HAP-1 (cell line): ENCODE results near the gene AIP.

Source experiments
- DNase-seq, 2 experiments: peaks; one replicate each; pipeline ENCODE4 v3.0.0-alpha.2; 2016 to 2020; ENCODE audit warnings: low spot score in 2 of 2
- H3K27me3 ChIP-seq: fragments of 250-450 bp; sonication (Bioruptor Pico); 2 replicates; pipeline ENCODE4 v1.5.1; 2020; ENCODE audit warnings: low read depth, mild to moderate bottlenecking, moderate library complexity
- H3K36me3 ChIP-seq: fragments of 250-450 bp; sonication (Bioruptor Pico); replicated peaks from 2 replicates; pipeline ENCODE4 v1.5.1; 2020; ENCODE audit warnings: mild to moderate bottlenecking
- H3K4me1 ChIP-seq: fragments of 250-450 bp; sonication (Bioruptor Pico); 2 replicates; pipeline ENCODE4 v1.5.1; 2020; ENCODE audit warnings: mild to moderate bottlenecking
- H3K4me3 ChIP-seq: fragments of 250-450 bp; sonication (Bioruptor Pico); 2 replicates; pipeline ENCODE4 v1.5.1; 2020; ENCODE audit warnings: mild to moderate bottlenecking, moderate library complexity
- H3K9me3 ChIP-seq: fragments of 250-450 bp; sonication (Bioruptor Pico); 2 replicates; pipeline ENCODE4 v1.5.1; 2020; ENCODE audit warnings: mild to moderate bottlenecking, moderate library complexity
- in situ Hi-C: fragments of 300-500 bp; cut with MboI; formaldehyde crosslinking; loops from 3 replicates; pipeline ENCODE4 v1.14.3; 2020; ENCODE audit warnings: low sequenced_read_pairs, inconsistent platforms, mixed read lengths

Gene AIP

DNA sequence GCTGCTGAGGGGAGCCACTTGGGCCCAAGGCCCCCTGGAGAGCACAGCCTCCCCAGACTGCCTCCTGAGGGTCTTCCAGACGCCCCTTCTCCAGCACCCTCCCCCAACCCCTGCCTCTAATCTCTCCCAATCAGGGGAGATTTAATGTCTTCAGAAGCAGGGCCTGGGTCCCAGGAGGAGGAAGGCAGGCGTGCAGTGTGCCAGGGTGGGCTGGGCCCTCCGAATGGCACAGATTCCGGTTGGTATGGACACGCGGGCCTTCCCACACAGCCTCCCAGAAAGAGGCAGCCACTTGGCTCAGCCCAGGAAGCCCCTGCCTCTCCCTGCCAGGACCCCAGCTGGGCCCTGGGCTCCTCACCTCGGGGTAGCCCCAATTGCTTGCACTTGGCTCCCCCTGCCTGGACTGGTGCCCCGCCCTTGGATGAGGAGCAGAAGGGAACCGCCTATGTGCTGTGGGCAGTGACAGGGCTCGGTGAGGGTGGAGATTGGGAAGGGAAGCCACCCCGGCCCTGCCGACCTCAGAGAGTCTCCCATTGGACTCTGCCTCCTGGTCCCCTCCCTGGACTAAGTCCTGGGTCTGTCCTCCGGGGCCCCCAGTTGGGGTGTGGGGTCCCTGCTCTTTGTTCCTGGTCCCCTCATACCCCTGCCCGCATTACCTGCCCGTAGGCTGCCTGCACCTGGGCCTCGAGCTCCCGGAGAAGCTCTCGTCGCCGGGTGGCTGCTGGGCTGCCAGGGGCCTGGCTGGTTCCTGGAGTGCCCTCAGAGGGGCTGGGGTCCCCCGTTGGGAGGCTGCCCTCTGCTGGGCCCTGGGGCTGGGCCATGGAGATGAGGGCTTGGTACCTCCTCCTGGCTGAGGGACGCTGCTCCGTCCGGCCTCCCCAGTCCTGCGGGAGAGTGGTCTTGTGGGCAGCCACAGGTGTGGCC is 41.0 kb downstream of the AIP start:
- in situ Hi-C loops, result no loop called here
- Histone ChIP-seq H3K4me1 (no peaks in the 10 kb centered on the region), H3K27me3 (no peaks in the 10 kb centered on the region), H3K9me3 (no peaks in the 10 kb centered on the region), H3K4me3 (no peak overlapping the region), H3K36me3 (no peaks in the 10 kb centered on the region)
- DNase-seq, result no peak

DNA sequence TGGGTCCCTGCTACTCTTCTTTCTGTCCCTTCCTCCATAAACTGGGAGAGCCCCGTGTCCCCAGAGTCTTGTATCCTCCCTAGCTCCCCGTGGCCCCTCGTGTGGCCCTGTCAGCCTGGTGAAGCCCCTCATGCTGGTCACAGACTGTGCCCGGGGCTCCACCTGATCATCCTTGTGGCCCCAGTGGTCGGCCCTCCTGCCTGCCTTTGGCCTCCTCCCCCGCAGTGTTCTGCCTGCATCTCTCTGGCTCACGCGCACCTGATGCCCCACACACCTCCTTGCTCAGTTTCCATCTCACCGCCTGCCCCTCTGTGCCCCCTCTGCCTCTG is 41.6 kb downstream of the AIP start:
- H3K9me3 ChIP-seq, result peaks cover 4% of the 10 kb centered on the region
- no peaks in the 10 kb centered on the region for H3K4me1 ChIP-seq
- DNase-seq, result no peak
- H3K4me3 ChIP-seq, result no peak overlapping the region
- no peaks in the 10 kb centered on the region for H3K36me3 ChIP-seq
- in situ Hi-C loops, result no loop called here
- no peaks in the 10 kb centered on the region for H3K27me3 ChIP-seq

DNA sequence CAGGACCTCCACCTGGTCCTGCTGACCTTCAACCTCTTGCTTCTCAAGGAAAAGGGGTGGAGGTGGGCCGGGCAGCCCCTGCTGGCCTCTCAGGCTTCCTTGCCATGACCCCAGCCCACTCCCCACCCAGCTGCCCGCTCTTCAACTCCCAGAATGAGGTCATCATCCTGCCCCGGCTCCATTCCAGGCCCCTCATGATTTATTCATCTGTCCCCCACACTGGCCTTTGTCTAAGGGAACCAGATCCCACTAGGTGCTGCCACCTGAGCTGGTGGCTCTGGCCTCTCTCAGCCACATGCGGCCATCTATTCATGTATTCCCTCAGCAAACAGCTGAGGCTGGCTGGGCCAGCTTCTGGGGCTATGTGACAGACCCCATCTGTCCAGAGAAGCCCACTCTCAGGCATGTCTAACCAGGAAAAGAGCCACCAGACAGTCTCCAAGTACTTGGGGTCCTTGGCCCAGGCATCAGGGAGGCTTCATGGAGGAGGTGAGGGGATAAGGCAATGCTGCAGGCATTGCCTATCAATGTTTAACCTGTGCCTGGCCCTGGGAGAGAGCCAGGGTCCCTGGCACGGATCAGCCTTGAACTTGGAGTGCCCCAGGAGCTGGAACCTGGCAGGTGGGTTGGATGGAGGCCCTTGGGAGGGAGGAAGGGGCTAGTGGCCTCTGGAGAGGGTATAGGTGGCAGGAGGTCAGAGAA is 42.6 kb downstream of the AIP start:
- Histone ChIP-seq H3K9me3 (peaks cover 5% of the 10 kb centered on the region), H3K36me3 (no peaks in the 10 kb centered on the region), H3K27me3 (no peaks in the 10 kb centered on the region), H3K4me3 (no peak overlapping the region), H3K4me1 (no peaks in the 10 kb centered on the region)
- in situ Hi-C loops, result no loop called here
- no peak for DNase-seq

DNA sequence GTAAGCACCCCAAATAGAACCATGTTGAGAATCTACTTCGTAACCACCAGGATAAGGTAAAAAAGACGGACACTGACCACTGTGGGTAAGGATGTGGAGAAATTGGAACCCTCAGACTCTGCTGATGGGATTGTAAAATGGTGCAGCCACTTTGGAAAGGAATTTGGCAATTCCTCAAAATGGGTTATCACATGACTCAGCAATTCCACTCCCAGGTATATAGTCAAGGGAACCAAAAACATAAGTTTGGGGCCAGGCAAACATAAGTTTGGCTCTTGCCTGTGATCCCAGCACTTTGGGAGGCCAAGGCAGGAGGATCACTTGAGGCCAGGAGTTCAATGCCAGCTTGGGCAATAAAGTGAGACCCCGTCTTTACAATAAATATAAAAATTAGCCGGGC is 45.5 kb downstream of the AIP start:
- no peaks in the 10 kb centered on the region for H3K27me3 ChIP-seq
- no peaks in the 10 kb centered on the region for H3K36me3 ChIP-seq
- H3K4me3 ChIP-seq, result no peak overlapping the region
- H3K4me1 ChIP-seq, result no peaks in the 10 kb centered on the region
- H3K9me3 ChIP-seq, result peaks cover 10% of the 10 kb centered on the region
- no peak for DNase-seq
- in situ Hi-C loops, result no loop called here

DNA sequence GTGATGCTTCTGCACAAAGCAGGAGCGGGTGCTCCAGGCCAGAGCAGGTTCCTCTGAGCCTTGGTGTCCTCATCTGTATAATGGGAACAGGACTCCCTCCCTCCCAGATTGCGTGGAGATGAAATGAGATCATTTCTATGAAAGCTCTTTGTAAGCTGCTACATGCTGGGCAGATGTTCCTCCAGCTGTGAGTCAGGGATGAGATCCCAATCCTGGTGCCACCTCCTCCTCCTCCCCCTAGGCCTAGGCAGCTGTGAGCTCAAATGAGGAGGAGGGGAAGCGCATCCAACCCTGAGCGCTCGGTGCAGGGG is 47.4 kb downstream of the AIP start:
- Histone ChIP-seq H3K36me3 (no peaks in the 10 kb centered on the region), H3K4me1 (no peaks in the 10 kb centered on the region), H3K9me3 (peaks cover 20% of the 10 kb centered on the region), H3K27me3 (no peaks in the 10 kb centered on the region), H3K4me3 (no peak overlapping the region)
- DNase-seq, result no peak
- in situ Hi-C loops, result no loop called here

DNA sequence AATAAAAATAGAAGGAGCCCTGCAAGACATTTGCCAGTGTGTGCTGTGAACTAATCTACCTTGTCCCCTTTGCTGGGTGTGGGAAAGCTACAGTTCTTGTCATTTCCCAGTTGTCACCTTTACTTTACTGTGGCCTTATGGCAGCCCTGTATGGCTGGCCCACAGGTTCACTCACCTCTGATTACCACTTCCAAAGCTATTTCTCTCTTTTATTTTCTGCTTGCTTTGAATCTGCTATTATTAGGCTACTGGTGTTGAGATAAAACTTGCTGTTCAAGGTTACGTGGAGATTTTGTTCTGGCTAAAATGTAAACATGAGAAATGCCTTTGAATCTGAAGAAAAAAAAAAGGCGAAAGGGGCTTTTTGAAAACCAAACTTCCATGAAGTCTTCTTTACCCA is 50.1 kb downstream of the AIP start:
- Histone ChIP-seq H3K4me1 (no peaks in the 10 kb centered on the region), H3K27me3 (no peaks in the 10 kb centered on the region), H3K9me3 (peaks cover 26% of the 10 kb centered on the region), H3K4me3 (no peak overlapping the region), H3K36me3 (no peaks in the 10 kb centered on the region)
- no peak for DNase-seq
- in situ Hi-C loops, result no loop called here

DNA sequence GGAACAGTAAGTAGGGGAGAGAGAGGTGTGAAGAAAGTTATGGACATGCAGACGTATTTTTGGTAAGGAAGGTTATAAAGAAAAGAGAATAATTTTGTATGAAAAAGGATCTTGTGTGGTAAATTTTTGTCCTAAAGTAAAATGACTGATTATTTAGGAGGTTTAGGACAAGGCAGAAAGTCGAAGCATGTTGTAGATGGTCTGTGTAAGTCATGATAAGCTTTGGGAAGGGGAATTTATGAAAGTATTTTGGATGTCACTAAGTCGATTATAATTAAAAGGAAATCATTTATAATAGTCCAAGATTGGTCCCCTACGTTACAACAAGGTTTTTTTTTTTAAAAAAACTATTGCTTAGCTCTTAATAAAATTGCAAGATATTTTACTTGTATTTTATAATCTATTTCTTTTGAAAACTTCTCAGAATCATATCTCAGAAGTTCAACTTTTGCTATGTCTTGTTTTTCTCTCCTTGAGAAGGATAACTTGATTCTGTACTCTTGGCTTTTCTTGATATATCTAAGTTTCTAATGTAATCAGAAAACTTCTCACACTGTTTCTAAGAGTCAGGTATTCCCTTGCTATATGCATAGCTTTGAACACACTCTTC is 51.3 kb downstream of the AIP start:
- DNase-seq, result peak in 1 of 2 experiments; percentile 31
- no peaks in the 10 kb centered on the region for H3K36me3 ChIP-seq
- no peaks in the 10 kb centered on the region for H3K4me1 ChIP-seq
- H3K4me3 ChIP-seq, result no peak overlapping the region
- H3K9me3 ChIP-seq, result peaks cover 26% of the 10 kb centered on the region
- in situ Hi-C loops, result no loop called here
- no peaks in the 10 kb centered on the region for H3K27me3 ChIP-seq

DNA sequence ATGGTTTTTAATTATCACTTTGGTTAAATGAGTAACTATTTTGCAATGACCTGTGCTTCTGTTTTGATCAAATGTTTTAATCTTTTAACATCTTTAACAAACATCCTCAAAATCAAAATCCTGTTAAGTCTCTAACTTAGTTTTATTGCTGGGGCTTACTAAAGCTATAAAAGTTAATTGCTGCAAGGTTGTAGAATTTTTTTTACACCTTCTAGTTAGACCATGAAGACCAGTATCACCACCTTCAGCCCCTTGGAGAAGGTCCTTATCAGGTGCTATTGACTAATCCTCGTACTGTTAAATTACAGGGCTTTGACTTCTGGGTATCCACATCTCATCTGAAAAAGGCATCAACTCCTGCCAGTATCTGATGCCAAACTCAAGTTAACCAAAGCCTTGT is 52.7 kb downstream of the AIP start:
- no peak overlapping the region for H3K4me3 ChIP-seq
- in situ Hi-C loops, result no loop called here
- DNase-seq, result no peak

DNA sequence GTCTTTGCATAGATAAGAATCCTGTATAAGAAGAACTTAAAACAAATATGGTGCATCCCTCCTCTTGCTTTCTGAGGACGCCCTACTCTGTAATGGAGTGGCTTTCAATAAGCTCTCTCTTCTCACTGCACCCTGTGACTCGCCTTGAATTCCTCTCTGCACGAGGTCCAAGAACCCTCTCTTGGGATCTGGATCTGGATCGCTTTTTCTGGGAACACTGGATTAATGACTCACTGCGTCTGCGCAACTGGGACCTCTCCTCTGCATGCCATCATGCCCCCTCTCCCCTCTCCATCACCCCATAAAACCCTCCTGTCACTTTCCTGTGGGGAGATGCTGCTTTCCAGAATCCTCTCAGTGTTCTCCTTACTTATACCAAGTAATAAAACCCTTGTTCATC is 55.5 kb downstream of the AIP start:
- no peak for DNase-seq
- Histone ChIP-seq H3K27me3 (no peaks in the 10 kb centered on the region), H3K9me3 (peaks cover 16% of the 10 kb centered on the region), H3K4me3 (no peak overlapping the region), H3K4me1 (no peaks in the 10 kb centered on the region), H3K36me3 (no peaks in the 10 kb centered on the region)
- in situ Hi-C loops, result no loop called here

More for the DNA sequence above, 52.7 kb downstream of the AIP start:
- Histone ChIP-seq H3K4me1 (no peaks in the 10 kb centered on the region), H3K9me3 (peaks cover 22% of the 10 kb centered on the region), H3K36me3 (no peaks in the 10 kb centered on the region), H3K27me3 (no peaks in the 10 kb centered on the region)

DNA sequence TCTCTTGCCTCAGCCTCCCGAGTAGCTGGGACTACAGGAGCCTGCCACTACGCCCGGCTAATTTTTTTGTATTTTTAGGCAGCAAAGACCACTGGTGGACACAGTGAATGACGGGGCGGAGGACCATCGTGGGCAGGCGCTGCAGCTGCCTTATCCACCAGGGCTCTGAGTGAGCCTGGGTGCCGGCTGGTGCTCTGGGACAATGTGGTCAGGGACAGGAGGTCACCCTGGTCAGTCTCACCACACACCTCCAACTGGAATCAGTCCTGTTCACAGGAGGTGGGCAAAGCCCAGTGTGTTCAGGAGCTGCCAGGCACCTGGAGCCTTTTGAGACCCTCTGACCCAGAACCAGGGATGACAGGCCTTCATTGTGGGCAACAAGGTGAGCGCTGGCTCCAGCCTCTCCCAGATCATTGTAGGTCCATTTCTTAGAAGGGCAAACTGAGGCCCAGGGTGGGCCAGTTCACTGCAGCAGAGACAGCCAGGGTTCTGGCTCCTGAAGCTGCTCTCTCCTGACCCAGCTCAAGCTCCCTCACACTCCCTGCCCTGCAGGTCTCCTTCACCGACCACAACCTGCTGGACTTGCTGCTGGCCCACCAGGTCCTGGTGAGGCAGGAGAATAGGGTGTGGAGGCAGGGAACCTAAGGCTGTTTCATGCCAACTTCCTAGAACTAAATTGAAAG is 56.1 kb downstream of the AIP start:
- no peak for DNase-seq
- Histone ChIP-seq H3K36me3 (no peaks in the 10 kb centered on the region), H3K9me3 (peaks cover 12% of the 10 kb centered on the region; the same call in 1 of the 2 replicates), H3K27me3 (no peaks in the 10 kb centered on the region), H3K4me3 (no peak overlapping the region), H3K4me1 (no peaks in the 10 kb centered on the region)
- in situ Hi-C loops, result no loop called here

DNA sequence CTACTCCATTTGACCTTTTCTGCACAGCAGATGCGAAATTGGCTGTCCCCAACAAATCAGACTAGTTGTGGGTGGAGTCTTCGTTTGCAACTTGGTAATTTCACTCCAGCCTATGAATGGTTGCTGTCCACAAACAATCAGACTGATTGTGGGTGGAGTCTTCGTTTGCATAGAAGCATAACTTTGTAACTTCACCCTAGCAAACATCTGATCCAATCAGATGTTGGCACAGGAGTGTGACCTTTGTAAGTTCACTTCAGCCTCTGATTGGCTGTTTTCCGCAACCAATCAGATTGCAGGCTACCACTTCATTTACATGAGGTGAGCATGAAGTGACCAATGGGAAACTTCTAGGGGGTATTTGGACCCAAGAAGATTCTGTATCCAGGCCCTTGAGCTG is 56.7 kb downstream of the AIP start:
- Histone ChIP-seq H3K36me3 (no peaks in the 10 kb centered on the region), H3K4me3 (no peak overlapping the region), H3K9me3 (peaks cover 9% of the 10 kb centered on the region; the same call in 1 of the 2 replicates), H3K27me3 (no peaks in the 10 kb centered on the region), H3K4me1 (no peaks in the 10 kb centered on the region)
- in situ Hi-C loops, result no loop called here
- DNase-seq, result no peak
